HepG2 (cell line): ENCODE results near the gene CLEC18A. TPM values are rescaled to one million over a fixed set of nuclear protein-coding genes. Genes with fewer than 3 reads are reported as not detected.
"Not testable (repeated sequence)": the region's sequence is repeated elsewhere in the genome, so short reads cannot be mapped to it uniquely, and the experiment has no call there.

Experiments
- ATAC-seq: fragments of 200-7000 bp; cut with Tn5 transposase; 3 replicates; pipeline ENCODE4 v1.9.1; 2020; ENCODE audit warnings: mild to moderate bottlenecking, moderate library complexity
- BruUV-seq: library from RNA; stranded (reverse); fragments of 400-500 nt; replicated peaks from 2 replicates; lab custom pipeline; 2021; lab: Mats Ljungman, UMichigan
- CTCF ChIA-PET: fragments of 300-600 bp; formaldehyde crosslinking; extraction: SDS; loops from one replicate; lab custom pipeline; 2021; ENCODE audit warnings: low total read pairs, inconsistent platforms, low intra/inter-chr PET ratio; lab: Yijun Ruan, JAX
- POLR2A ChIA-PET: fragments of 350-600 bp; sonication (Branson Sonifier 250); formaldehyde crosslinking; loops from one replicate; lab custom pipeline; 2020; ENCODE audit warnings: antibody characterized with exemption, inconsistent platforms; lab: Yijun Ruan, JAX
- DNase-seq: peaks from one replicate; pipeline ENCODE4 v3.0.0-alpha.2; 2015; ENCODE audit warnings: low spot score
- FAIRE-seq: peaks from 3 replicates; lab custom pipeline; 2011; peaks lifted over from hg19 to GRCh38; lab: Jason Lieb, UNC
- H2AFZ ChIP-seq: one replicate; pipeline ENCODE4 v1.6.1; 2011; ENCODE audit warnings: low read length, inconsistent platforms
- H3K27ac ChIP-seq: fragments of 300-600 bp; 3 replicates; pipeline ENCODE4 v1.8.0; 2011; ENCODE audit warnings: mixed run types, mild to moderate bottlenecking, mixed read lengths, low read length, inconsistent platforms; ENCODE audit not compliant: insufficient read depth; ENCODE audit errors: extremely low read length
- H3K27me3 ChIP-seq, 2 experiments: fragments of 200-600 bp in 1 of 2; 2 replicates in 1 of 2; 3 replicates in 1 of 2; pipeline versions ENCODE4 v1.6.0 to v1.8.0; 2011; ENCODE audit warnings: low read length in 2 of 2, mild to moderate bottlenecking in 2 of 2, moderate library complexity in 2 of 2, inconsistent platforms in 1 of 2; ENCODE audit not compliant: insufficient read depth in 2 of 2, control insufficient read depth in 1 of 2
- H3K36me3 ChIP-seq, 2 experiments: fragments of 200-600 bp in 1 of 2; replicated peaks in 1 of 2; 2 replicates in 1 of 2; 3 replicates in 1 of 2; pipeline versions ENCODE4 v1.5.1 to v1.8.0; 2011; ENCODE audit warnings: low read length in 2 of 2, inconsistent platforms in 1 of 2; ENCODE audit not compliant: insufficient read depth in 2 of 2, control insufficient read depth in 1 of 2
- H3K4me1 ChIP-seq: 2 replicates; pipeline ENCODE4 v1.5.1; 2012; ENCODE audit warnings: low read length, inconsistent platforms; ENCODE audit not compliant: insufficient read depth
- H3K4me2 ChIP-seq: 2 replicates; pipeline ENCODE4 v1.6.0; 2011; ENCODE audit warnings: low read depth, low read length, inconsistent platforms
- H3K4me3 ChIP-seq, 3 experiments: fragments of 200-600 bp in 1 of 3; sonication (generic), shearing (Covaris generic) in 1 of 3; replicated peaks in 1 of 3; 2 replicates each; pipeline ENCODE4 v1.5.1; 2011 to 2016; ENCODE audit warnings: low read length in 3 of 3, inconsistent platforms in 2 of 3, low read depth in 2 of 3, mild to moderate bottlenecking in 2 of 3, control low read depth in 1 of 3, mixed read lengths in 1 of 3; ENCODE audit not compliant: insufficient read depth in 1 of 3
- H3K79me2 ChIP-seq: one replicate; pipeline ENCODE4 v1.6.1; 2011; ENCODE audit warnings: low read length, inconsistent platforms; ENCODE audit not compliant: insufficient read depth
- H3K9ac ChIP-seq: 2 replicates; pipeline ENCODE4 v1.6.0; 2011; ENCODE audit warnings: mild to moderate bottlenecking, low read depth, low read length, inconsistent platforms; ENCODE audit not compliant: insufficient read depth
- H3K9me3 ChIP-seq: 2 replicates; pipeline ENCODE4 v1.5.1; 2012; ENCODE audit warnings: mild to moderate bottlenecking, low read length
- H4K20me1 ChIP-seq: 2 replicates; pipeline ENCODE4 v1.6.0; 2011; ENCODE audit warnings: inconsistent platforms, mild to moderate bottlenecking, low read length, moderate library complexity; ENCODE audit not compliant: insufficient read depth
- WGBS: methylation state at CpG from one replicate; pipeline ENCODE4 v1.1.6; 2017; ENCODE audit warnings: low lambda C conversion rate; 5-methylcytosine and 5-hydroxymethylcytosine counted together
- in situ Hi-C: cut with HindIII; loops from 2 replicates; pipeline ENCODE4 v1.10.0; 2017; ENCODE audit warnings: low pct_unique_long_range_greater_than_20kb; ENCODE audit not compliant: extremely low pct_ligation_motif_present
- intact Hi-C: fragments of 100-400 bp; cut with micrococcal nuclease; formaldehyde crosslinking; loops from one replicate; pipeline ENCODE4 v1.10.0; 2022; ENCODE audit not compliant: unreplicated experiment
- polyA plus RNA-seq, 8 experiments: library from polyadenylated mRNA; depleted of rRNA in 3 of 8; stranded (reverse) in 7 of 8; unstranded in 1 of 8; fragments of >200 nt; fragmentation: Illumina TruSeq in 4 of 8; extraction: Trizol in 4 of 8; gene quantifications; 2 replicates each; pipeline versions ENCODE4 v1.2.1 to v1.2.3, GENCODE V29; 2011 to 2016; ENCODE audit warnings: low read depth in 4 of 8, missing spikeins in 1 of 8, mixed read lengths in 1 of 8; ENCODE audit not compliant: insufficient read depth in 1 of 8
- total RNA-seq, 5 experiments: library from RNA; depleted of rRNA; stranded (reverse); fragments of >200 nt; fragmentation: Illumina TruSeq; extraction: Trizol; gene quantifications; 2 replicates each; pipeline ENCODE4 v1.2.3, GENCODE V29; 2016; ENCODE audit warnings: low read depth in 1 of 5

The CLEC18A gene
- total and polyA plus RNA-seq, 2 of the 13 experiments (the other 11 are each of a cell fraction or from before 2014, with no cell fraction given) = 0.22 to 0.42 TPM

DNA sequence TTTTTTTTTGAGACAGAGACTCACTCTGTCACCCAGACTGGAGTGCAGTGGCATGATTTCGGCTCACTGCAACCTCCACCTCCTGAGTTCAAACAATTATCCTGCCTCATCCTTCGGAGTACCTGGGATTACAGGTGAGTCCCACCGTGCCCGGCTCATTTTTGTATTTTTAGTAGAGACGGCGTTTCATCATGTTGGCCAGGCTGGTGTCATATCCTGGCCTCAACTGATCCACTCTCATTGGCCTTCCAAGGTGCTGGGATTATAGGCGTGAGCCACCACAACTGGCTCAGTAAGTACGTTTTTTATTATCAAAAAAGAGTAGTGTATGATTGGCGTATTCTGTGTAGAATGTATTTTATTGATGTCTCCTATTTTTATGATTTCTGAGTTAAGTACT is 48.7 kb downstream of the CLEC18A start:
- ATAC-seq, H3K4me1 ChIP-seq, H4K20me1 ChIP-seq, DNase-seq, H3K27me3 ChIP-seq, POLR2A ChIA-PET, H2AFZ ChIP-seq, H3K9me3 ChIP-seq, H3K4me3 ChIP-seq, H3K79me2 ChIP-seq, BruUV-seq, in situ Hi-C loops, intact Hi-C loops, FAIRE-seq, CTCF ChIA-PET, H3K36me3 ChIP-seq, H3K9ac ChIP-seq, H3K4me2 ChIP-seq, H3K27ac ChIP-seq: not testable (repeated sequence)
- 90% methylated on average over 9 of the region's 9 CpGs for WGBS

DNA sequence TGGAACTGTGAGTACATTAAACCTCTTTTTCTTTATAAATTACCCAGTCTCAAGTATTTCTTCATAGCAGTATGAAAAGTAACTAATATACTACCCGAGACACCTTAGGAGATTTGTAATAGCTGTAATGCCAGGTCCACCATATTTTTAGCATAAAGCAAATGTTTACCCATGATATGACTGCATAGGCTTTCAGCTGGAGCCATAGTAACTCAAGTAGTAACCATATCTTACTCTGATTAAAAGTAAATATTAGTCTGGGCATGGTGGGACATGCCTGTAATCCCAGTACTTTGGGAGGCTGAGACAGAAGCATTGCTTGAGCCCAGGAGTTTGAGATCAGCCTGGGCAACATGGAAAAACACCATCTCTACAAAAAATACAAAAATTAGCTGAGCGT is 52.4 kb downstream of the CLEC18A start:
- H3K9ac ChIP-seq, in situ Hi-C loops, CTCF ChIA-PET, H3K79me2 ChIP-seq, FAIRE-seq, DNase-seq, H4K20me1 ChIP-seq, H3K27ac ChIP-seq, BruUV-seq, H3K4me2 ChIP-seq, H3K9me3 ChIP-seq, intact Hi-C loops, POLR2A ChIA-PET, H3K36me3 ChIP-seq, H3K4me1 ChIP-seq, H3K4me3 ChIP-seq, H2AFZ ChIP-seq, ATAC-seq, H3K27me3 ChIP-seq: not testable (repeated sequence)
- 96% methylated on average over 2 of the region's 2 CpGs for WGBS

DNA sequence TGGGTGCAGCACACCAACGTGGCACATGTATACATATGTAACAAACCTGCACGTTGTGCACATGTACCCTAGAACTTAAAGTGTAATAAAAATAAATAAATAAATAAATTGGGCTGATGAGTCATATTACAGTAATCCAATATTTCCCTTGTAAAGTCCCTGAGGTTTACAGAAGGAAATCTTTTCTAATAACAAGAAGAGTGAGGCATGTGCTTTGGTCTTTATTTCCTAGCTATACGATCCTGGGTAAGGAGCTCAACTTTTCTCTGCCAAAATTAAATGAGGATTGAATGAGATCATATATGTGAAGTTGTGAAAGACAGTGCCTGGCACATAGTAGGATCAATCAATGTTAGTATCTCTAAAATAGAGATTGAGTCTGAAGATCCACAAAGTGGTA is 57.5 kb downstream of the CLEC18A start:
- H3K36me3 ChIP-seq, H4K20me1 ChIP-seq, H3K9ac ChIP-seq, H3K27ac ChIP-seq, H3K4me2 ChIP-seq, H2AFZ ChIP-seq, H3K4me1 ChIP-seq, CTCF ChIA-PET, POLR2A ChIA-PET, BruUV-seq, H3K79me2 ChIP-seq, H3K9me3 ChIP-seq, in situ Hi-C loops, FAIRE-seq, H3K4me3 ChIP-seq, ATAC-seq, intact Hi-C loops, H3K27me3 ChIP-seq, DNase-seq: not testable (repeated sequence)
- WGBS = 98% methylated on average over 3 of the region's 3 CpGs

DNA sequence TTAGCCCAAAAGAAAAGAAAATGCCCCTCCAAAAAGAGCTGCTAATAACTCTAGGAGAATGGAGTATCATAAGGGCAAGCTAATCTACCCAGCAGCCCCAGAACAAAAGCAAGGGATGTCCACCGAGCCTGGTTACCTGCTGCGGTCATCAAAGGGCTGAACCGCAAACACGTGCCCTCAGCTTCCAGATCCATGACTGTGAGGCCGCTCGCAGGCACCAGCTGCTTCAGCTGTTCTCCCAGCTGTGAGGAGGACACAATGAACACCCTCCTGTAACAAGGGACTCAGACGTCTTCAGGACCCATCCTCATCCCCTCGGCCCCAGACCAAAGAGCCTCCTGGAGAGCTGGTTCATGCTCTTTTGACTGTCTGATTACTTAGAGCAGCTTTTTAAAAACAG is 59.5 kb downstream of the CLEC18A start:
- POLR2A ChIA-PET, H3K9ac ChIP-seq, H2AFZ ChIP-seq, H3K4me2 ChIP-seq, intact Hi-C loops, H3K27me3 ChIP-seq, ATAC-seq, H3K4me1 ChIP-seq, H4K20me1 ChIP-seq, FAIRE-seq, BruUV-seq, CTCF ChIA-PET, H3K9me3 ChIP-seq, H3K4me3 ChIP-seq, DNase-seq, in situ Hi-C loops, H3K27ac ChIP-seq, H3K79me2 ChIP-seq: not testable (repeated sequence)
- peaks cover 4 to 13% of the 10 kb centered on the region in 2 experiments; a peak in 3 of 5 replicates for H3K36me3 ChIP-seq
- WGBS = 97% methylated on average over 8 of the region's 8 CpGs
